GM12801 (cell line): ENCODE results near the gene S1PR4.

Experiments
- TF ChIP-seq, protein P1 (sequence below): IDR thresholded peaks from one replicate; pipeline ENCODE4 v1.5.1; 2011; ENCODE audit warnings: control low read depth; ENCODE audit not compliant: insufficient read length; ENCODE audit errors: extremely low read depth

The S1PR4 gene

DNA sequence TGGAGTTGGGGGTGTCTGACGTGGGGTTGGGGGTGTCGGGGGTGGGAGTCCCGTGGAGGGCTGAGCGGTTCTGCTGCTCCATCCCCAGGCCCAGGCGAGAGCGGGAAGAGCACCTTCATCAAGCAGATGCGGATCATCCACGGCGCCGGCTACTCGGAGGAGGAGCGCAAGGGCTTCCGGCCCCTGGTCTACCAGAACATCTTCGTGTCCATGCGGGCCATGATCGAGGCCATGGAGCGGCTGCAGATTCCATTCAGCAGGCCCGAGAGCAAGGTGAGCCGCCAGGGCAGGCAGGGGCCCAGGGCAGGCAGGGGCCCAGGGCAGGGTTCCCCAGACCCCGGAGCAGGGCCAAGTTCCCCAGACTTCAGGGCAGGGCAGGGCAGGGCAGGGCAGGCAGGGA is 30.1 kb upstream of the S1PR4 start:
- TF ChIP-seq, protein P1, sequence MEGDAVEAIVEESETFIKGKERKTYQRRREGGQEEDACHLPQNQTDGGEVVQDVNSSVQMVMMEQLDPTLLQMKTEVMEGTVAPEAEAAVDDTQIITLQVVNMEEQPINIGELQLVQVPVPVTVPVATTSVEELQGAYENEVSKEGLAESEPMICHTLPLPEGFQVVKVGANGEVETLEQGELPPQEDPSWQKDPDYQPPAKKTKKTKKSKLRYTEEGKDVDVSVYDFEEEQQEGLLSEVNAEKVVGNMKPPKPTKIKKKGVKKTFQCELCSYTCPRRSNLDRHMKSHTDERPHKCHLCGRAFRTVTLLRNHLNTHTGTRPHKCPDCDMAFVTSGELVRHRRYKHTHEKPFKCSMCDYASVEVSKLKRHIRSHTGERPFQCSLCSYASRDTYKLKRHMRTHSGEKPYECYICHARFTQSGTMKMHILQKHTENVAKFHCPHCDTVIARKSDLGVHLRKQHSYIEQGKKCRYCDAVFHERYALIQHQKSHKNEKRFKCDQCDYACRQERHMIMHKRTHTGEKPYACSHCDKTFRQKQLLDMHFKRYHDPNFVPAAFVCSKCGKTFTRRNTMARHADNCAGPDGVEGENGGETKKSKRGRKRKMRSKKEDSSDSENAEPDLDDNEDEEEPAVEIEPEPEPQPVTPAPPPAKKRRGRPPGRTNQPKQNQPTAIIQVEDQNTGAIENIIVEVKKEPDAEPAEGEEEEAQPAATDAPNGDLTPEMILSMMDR = no peak

DNA sequence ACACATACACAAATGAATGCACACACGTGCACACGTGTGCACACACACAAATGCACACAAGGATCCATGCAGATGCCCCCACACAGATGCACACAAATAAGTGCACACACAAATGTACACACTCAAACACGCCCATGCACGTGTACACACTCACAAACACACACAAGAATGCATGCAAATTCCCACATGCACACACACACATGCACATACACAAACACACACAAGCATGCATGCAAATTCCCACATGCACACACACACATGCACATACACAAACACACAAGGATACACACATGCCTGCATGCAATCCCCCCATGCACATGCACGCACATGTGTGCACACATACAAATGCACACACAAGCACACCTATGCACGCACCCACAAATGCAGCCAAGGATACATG is 29.5 kb upstream of the S1PR4 start:
- TF ChIP-seq, protein P1 = no peak

DNA sequence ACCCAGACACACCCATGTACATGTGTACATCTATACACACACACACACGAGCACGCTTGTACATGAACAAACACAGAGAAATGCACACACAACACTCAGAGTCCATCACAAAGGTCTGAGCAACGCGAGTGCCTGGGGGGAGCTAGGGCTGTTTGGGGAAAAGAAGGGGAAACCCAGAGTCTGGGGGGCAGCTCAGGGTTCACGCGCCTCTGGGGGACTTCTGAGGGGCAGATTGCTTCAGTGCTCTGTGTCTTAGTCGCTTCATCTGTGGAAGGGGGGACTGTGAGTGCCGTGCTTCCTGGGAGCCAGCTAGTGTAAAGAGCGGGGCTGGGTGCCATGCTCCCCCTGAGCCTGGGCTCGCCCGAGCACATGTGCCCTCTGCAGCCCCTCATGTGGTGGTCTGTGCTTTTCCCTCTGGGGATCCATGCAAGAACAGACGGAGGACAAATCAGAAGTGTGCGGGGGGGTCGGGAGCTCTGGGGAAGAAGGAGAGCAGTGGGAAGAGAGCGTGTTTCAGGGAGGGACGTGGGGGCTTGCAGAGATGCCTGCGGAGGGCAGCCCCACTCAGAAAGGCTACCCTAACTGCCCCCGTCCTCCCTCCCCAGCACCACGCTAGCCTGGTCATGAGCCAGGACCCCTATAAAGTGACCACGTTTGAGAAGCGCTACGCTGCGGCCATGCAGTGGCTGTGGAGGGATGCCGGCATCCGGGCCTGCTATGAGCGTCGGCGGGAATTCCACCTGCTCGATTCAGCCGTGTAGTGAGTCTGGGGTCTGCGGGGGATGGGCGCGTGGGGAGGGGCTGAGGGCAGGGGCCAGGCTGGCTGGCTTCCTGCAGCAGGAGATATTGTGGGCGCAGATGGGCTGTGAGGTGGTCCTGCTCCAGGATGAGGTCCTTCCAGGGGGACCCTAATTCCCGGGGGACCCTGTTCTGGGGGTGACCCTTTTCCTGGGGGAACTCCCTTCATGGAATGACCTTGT is 28.8 kb upstream of the S1PR4 start:
- TF ChIP-seq, protein P1 = no peak

DNA sequence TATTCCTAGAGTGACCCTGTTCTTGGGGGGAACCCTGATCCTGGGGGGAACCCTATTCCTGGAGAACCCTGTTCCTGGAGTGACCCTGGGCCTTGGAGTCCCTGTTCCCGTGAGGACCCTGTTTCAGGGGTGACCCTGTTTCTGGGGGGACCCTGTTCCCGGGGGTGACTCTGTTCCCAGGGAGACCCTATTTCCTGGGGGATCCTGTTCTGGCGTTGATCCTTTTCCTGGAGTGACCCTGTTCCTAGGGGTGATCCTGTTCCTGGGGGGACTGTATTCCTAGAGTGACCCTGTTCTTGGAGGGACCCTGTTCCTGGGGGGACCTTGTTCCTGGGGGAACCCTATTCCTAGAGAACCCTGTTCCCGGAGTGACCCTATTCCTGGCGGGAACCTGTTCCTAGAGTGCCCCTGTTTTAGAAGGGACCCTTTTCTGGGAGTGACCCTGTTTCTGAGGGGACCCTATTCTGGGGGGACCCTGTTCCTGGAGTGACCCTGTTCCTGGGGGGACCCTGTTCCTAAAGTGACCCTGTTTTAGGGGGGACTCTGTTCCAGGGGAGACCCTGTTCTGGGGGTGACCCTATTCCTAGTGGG is 27.7 kb upstream of the S1PR4 start:
- TF ChIP-seq, protein P1 = no peak

DNA sequence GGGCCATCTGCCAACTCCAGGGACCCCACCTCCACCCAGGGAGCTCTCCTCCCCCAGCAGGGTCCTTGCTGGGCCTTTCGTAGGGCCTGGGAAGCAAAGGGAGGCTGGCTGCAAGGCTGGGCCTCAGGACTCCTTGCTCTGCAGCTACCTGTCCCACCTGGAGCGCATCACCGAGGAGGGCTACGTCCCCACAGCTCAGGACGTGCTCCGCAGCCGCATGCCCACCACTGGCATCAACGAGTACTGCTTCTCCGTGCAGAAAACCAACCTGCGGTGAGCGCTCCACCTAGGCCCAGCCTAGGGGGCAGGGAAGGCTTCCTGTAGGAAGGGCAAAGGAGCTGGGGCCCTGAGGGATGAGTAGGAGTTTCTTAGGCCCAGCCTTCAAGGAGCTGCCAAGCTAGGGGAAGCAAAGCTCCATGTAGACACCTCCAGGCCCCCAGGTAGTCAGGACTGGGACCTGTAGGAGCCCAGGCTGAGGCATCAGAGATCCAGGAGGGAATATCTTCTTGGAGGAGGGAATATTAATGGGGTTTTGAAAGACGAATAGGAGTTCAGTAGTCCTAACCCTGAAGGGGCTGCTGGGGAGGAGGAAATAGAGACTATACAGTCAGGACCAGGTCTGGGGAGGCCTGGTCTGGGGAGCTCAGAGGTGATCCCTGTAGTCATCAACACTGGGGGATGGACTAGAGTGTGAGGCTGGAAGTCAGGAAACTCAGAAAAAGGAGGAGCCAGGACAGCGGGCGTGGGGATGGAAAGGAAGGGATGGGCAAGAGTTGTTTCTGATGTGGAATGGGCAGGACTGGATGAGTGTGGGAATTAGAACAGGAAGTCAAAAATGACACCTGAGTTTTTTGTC is 26.8 kb upstream of the S1PR4 start:
- TF ChIP-seq, protein P1 = no peak

DNA sequence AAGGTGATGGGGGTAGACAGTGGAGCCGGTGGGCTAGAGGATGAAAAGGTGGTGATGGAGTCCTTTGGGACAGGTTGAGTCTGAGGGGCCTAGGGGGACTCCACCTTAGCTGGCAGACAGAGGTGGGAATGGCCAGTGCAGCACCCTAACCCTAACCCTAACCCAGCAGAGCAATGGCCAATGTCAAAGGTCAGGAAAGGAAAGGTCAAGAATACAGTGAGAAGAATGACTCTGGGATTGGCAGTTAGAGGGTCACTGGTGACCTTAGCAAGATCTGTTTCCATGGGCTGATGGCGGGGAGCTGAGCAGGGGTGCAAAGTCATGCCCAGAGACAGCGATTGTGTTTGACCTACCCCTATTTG is 26.2 kb upstream of the S1PR4 start:
- TF ChIP-seq, protein P1 = no peak
